Neural cell (in vitro differentiated cells): ENCODE data around the gene TFF2. TPM values are rescaled to one million over a fixed set of nuclear protein-coding genes. Genes with fewer than 3 reads are reported as not detected.

ENCODE experiments used
- H2AFZ ChIP-seq: fragments of 200-600, 300-800 bp; sonication (generic), shearing (Covaris generic); 2 replicates; pipeline ENCODE4 v1.6.0; 2014; ENCODE audit warnings: low read depth, mild to moderate bottlenecking, antibody characterized with exemption, low read length, moderate library complexity
- H3F3A ChIP-seq: fragments of 200-600 bp; shearing (Covaris generic); 2 replicates; pipeline ENCODE4 v1.6.1; 2016; ENCODE audit warnings: mild to moderate bottlenecking, moderate library complexity, mixed read lengths, antibody characterized with exemption, low read length; ENCODE audit not compliant: insufficient read depth, poor library complexity, severe bottlenecking
- H3K27ac ChIP-seq: fragments of 200-600, 300-800 bp; sonication (generic), shearing (Covaris generic); 2 replicates; pipeline ENCODE4 v1.5.1; 2014; ENCODE audit warnings: mild to moderate bottlenecking, low read length, moderate library complexity
- H3K27me3 ChIP-seq: fragments of 300-800, 200-600 bp; sonication (generic), shearing (Covaris generic); 2 replicates; pipeline ENCODE4 v1.6.0; 2014; ENCODE audit warnings: mild to moderate bottlenecking, low read depth, low read length, moderate library complexity; ENCODE audit not compliant: insufficient read depth
- H3K36me3 ChIP-seq: fragments of 300-800, 200-600 bp; sonication (generic), shearing (Covaris generic); 2 replicates; pipeline ENCODE4 v1.5.1; 2014; ENCODE audit warnings: mild to moderate bottlenecking, antibody characterized with exemption, low read length, moderate library complexity; ENCODE audit not compliant: insufficient read depth
- H3K4me2 ChIP-seq: fragments of 300-800, 200-600 bp; sonication (generic), shearing (Covaris generic); 2 replicates; pipeline ENCODE4 v1.6.0; 2014; ENCODE audit warnings: mild to moderate bottlenecking, low read length
- H3K4me3 ChIP-seq: fragments of 300-800, 200-600 bp; sonication (generic), shearing (Covaris generic); 2 replicates; pipeline ENCODE4 v1.5.1; 2014; ENCODE audit warnings: mild to moderate bottlenecking, low read length, moderate library complexity
- H3K79me2 ChIP-seq: fragments of 200-600 bp; shearing (Covaris generic); replicated peaks from 2 replicates; pipeline ENCODE4 v1.6.0; 2014; ENCODE audit warnings: mild to moderate bottlenecking, low read length, moderate library complexity; ENCODE audit not compliant: insufficient read depth
- H3K9ac ChIP-seq: fragments of 300-800, 200-600 bp; sonication (generic), shearing (Covaris generic); 2 replicates; pipeline ENCODE4 v1.6.1; 2016; ENCODE audit warnings: mild to moderate bottlenecking, low read length, mixed read lengths
- H3K9me2 ChIP-seq: fragments of 200-600 bp; shearing (Covaris generic); 2 replicates; pipeline ENCODE4 v1.6.1; 2016; ENCODE audit warnings: mild to moderate bottlenecking, low read length, mixed read lengths; ENCODE audit not compliant: insufficient read depth
- H3K9me3 ChIP-seq: fragments of 200-600, 300-800 bp; sonication (generic), shearing (Covaris generic); 2 replicates; pipeline ENCODE4 v1.6.1; 2016; ENCODE audit warnings: mild to moderate bottlenecking, mixed run types, low read length, moderate library complexity, mixed read lengths
- H4K20me1 ChIP-seq: fragments of 200-600 bp; shearing (Covaris generic); 2 replicates; pipeline ENCODE4 v1.6.1; 2016; ENCODE audit warnings: mild to moderate bottlenecking, mixed run types; ENCODE audit not compliant: insufficient read depth
- CTCF ChIP-seq: fragments of 450-650 bp; IDR thresholded peaks from 2 replicates; pipeline ENCODE4 v1.5.1; 2014; ENCODE audit warnings: antibody characterized with exemption, mild to moderate bottlenecking, moderate library complexity; ENCODE audit not compliant: poor library complexity, severe bottlenecking
- EP300 ChIP-seq: fragments of 450-650 bp; conservative IDR thresholded peaks from 2 replicates; pipeline ENCODE4 v1.6.1; 2014; ENCODE audit warnings: antibody characterized with exemption, mild to moderate bottlenecking, moderate library complexity; ENCODE audit not compliant: poor library complexity, severe bottlenecking
- EZH2 ChIP-seq: fragments of 200-600, 300-800 bp; shearing (Covaris generic), sonication (generic); IDR thresholded peaks from 2 replicates; pipeline ENCODE4 v1.6.1; 2014; ENCODE audit warnings: antibody characterized with exemption, low read length, borderline replicate concordance, mild to moderate bottlenecking; ENCODE audit not compliant: insufficient read depth, poor library complexity, severe bottlenecking
- MXI1 ChIP-seq: fragments of 450-650 bp; conservative IDR thresholded peaks from 2 replicates; pipeline ENCODE4 v1.6.1; 2014; ENCODE audit warnings: antibody characterized with exemption, mild to moderate bottlenecking; ENCODE audit not compliant: poor library complexity, severe bottlenecking
- POLR2AphosphoS5 ChIP-seq: IDR thresholded peaks from 2 replicates; pipeline ENCODE4 v1.6.1; 2012
- RAD21 ChIP-seq: fragments of 450-650 bp; conservative IDR thresholded peaks from 2 replicates; pipeline ENCODE4 v1.6.1; 2014; ENCODE audit warnings: antibody characterized with exemption, mild to moderate bottlenecking, moderate library complexity
- REST ChIP-seq: IDR thresholded peaks from 2 replicates; pipeline ENCODE4 v1.6.1; 2012; ENCODE audit warnings: borderline replicate concordance
- SMC3 ChIP-seq: fragments of 450-650 bp; conservative IDR thresholded peaks from 2 replicates; pipeline ENCODE4 v1.6.1; 2014; ENCODE audit warnings: antibody characterized with exemption, mild to moderate bottlenecking, moderate library complexity; ENCODE audit not compliant: poor library complexity
- TAF1 ChIP-seq: IDR thresholded peaks from 2 replicates; pipeline ENCODE4 v1.6.1; 2012; ENCODE audit warnings: low read depth
- polyA plus RNA-seq: library from polyadenylated mRNA; depleted of rRNA; stranded (reverse); fragments of >200 nt; gene quantifications from 2 replicates; pipeline ENCODE4 v1.2.3, GENCODE V29; 2014

The TFF2 gene
- polyA plus RNA-seq, 1 donor from 2014 or later, result not detected

- TF ChIP-seq CTCF (no peak), MXI1 (no peak), REST (no peak)
- no peak overlapping the region for H2AFZ ChIP-seq
- no peaks in the 10 kb centered on the region for H3K79me2 ChIP-seq
- no peak overlapping the region for H3K4me3 ChIP-seq
- no peaks in the 10 kb centered on the region for H3F3A ChIP-seq
- H3K9ac ChIP-seq, result no peak overlapping the region
- no peaks in the 10 kb centered on the region for H3K36me3 ChIP-seq
- no peak overlapping the region for H3K27ac ChIP-seq
- no peak overlapping the region for H3K4me2 ChIP-seq
- no peaks in the 10 kb centered on the region for H3K9me3 ChIP-seq
- H3K27me3 ChIP-seq, result no peaks in the 10 kb centered on the region
- H3K9me2 ChIP-seq, result no peaks in the 10 kb centered on the region
- H4K20me1 ChIP-seq, result no peaks in the 10 kb centered on the region
These were observed 47.7 kb upstream of the TFF2 start for GRCh38 chr21:42398436-42399028.

- H3K4me2 ChIP-seq, result no peak overlapping the region
These were observed 47.1 kb upstream of the TFF2 start for GRCh38 chr21:42397746-42398394.

More at GRCh38 chr21:42397746-42398394, 47.1 kb upstream of the TFF2 start:
- no peaks in the 10 kb centered on the region for H3K9me3 ChIP-seq
- no peak overlapping the region for H3K9ac ChIP-seq
- H3K79me2 ChIP-seq, result no peaks in the 10 kb centered on the region
- no peaks in the 10 kb centered on the region for H3K36me3 ChIP-seq
- no peak overlapping the region for H2AFZ ChIP-seq
- H4K20me1 ChIP-seq, result no peaks in the 10 kb centered on the region
- TF ChIP-seq TAF1 (no peak), EZH2 (no peak), MXI1 (no peak), SMC3 (no peak), POLR2AphosphoS5 (no peak), EP300 (no peak), RAD21 (no peak), REST (no peak), CTCF (no peak)
- no peaks in the 10 kb centered on the region for H3K27me3 ChIP-seq
- H3K27ac ChIP-seq, result no peak overlapping the region
- no peak overlapping the region for H3K4me3 ChIP-seq
- no peaks in the 10 kb centered on the region for H3K9me2 ChIP-seq
- no peaks in the 10 kb centered on the region for H3F3A ChIP-seq
